GM21825 (cell line): ENCODE data around the gene SPDYE5.
"Not testable (repeated sequence)": the region's sequence is repeated elsewhere in the genome, so short reads cannot be mapped to it uniquely, and the experiment has no call there.

Source experiments
- ATAC-seq: cut with Tn5 transposase; IDR thresholded peaks from one replicate; pipeline ENCODE4 v1.9.1; 2021; ENCODE audit warnings: mild to moderate bottlenecking, moderate library complexity; ENCODE audit not compliant: unreplicated experiment

Gene SPDYE5, protein sequence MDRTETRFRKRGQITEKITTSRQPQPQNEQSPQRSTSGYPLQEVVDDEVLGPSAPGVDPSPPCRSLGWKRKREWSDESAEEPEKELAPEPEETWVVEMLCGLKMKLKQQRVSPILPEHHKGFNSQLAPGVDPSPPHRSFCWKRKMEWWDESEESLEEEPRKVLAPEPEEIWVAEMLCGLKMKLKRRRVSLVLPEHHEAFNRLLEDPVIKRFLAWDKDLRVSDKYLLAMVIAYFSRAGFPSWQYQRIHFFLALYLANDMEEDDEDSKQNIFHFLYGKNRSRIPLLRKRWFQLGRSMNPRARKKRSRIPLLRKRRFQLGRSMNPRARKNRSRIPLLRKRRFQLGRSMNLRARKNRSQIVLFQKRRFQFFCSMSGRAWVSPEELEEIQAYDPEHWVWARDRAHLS

DNA sequence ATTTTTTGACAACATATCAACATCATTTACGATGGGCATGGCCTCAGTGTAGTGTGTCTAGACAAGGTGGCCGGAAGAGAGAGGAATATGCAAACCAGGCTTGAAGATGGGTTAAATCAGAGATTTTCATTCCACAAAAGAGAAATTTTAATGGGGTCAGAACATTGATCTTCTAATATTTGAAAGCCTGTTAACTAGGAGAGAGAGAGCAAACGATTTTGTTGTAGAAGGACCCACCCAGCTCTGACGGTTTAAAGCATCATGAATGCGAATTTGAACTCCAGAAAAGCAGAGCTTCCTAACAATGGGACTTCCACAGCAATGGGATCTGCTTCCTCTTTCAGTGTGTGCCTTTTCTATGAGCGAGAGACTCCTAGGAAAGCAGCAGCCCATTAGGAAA lies at the start of gene SPDYE5:
SPDYE5 (plus strand) TSS at position 301 of the 400 bp plus-strand sequence. CDS start 1,728 bp downstream, outside the sequence.
- not testable (repeated sequence) for ATAC-seq

DNA sequence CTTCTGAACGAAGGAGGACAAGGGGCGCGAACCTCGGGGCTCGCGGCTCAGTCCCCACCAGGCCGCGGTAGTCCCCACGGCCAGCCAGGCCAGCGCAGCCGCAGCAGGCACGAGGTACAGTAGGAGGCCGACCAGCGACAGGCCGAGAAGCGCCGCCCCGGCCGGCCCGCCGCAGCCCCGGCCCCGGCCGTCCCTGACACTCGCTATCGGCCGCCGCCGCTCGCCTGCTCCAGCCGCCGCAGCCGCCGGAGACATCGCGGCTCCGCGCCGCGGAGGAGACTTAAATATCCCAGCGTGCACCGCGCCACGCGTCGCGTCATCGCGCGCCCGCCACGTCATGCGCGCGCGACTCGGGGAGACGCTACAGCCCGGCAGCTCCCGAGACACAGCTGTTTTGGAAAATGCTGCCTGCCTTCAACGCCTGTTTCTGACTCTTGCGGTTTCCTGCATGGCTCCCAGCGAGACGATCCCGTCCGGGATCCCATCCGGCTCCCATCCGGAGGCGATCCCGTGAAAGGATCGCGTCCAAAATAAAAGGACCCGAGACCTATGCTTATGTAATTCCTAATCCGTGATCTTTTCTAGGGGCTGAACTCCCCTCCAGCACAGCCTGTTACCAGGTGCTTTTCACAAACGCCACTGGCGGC lies 49.5 kb upstream of the SPDYE5 start:
- ATAC-seq, result peak; percentile 86

DNA sequence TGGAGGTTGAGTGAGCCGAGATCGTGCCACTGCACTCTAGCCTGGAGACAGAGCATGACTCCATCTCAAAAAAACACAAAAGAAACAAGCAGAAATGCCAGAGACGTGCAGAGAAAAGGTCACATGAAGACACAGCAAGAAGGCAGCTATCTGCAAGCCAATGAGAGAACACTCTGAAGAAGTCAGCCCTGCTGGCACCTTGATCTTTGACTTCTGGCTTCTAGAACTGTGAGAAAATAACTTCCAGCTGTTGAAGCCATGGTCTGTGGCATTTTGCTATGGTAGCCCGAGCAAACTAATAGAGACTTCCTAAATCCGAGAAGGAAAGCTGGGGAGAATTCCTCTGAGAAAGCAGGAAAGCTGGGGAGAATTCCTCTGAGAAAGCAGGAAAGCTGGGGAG lies 42.2 kb upstream of the SPDYE5 start:
- ATAC-seq, result not testable (repeated sequence)

DNA sequence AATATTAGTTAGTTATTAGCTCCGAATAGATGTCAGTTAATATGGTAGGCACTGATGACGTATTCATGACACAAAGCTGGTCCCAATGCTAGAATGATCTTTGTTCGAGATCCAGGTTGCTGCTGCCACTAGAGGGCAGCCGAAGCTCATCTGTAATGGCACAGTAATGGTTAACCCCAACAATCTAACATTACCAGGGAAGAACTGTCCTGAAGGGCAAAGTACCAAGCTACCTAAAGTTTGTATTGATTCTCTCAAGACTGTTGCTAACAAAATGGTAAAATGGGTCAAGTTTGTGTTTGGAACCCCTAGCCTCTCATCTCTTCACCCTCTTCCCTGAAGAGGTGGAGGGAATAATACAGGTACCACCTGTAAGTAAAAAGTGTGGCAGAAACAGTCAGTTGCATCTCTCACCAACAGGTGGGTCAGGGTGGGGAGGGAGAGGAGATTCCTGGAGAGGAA lies 39.6 kb upstream of the SPDYE5 start:
- peak; percentile 94 for ATAC-seq

DNA sequence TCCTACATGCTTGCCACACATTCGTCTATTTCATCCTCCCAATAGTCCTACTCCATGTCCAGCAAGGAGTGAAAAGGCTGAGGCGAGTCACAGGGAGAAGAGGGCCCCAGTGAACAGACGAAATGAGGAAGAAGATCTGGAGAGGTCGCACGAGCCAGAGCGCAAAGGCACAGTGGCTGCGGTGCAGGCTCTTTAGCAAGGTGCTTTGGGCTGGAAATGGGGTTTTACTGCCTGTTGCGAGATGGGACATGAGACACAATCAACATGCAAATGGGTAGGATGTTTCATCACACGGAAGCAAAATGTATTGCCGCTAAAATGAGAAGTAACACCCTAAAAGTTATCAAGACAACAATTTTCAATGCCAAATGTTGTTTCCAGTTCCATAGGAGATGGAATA lies 35.7 kb upstream of the SPDYE5 start:
- ATAC-seq, result not testable (repeated sequence)

DNA sequence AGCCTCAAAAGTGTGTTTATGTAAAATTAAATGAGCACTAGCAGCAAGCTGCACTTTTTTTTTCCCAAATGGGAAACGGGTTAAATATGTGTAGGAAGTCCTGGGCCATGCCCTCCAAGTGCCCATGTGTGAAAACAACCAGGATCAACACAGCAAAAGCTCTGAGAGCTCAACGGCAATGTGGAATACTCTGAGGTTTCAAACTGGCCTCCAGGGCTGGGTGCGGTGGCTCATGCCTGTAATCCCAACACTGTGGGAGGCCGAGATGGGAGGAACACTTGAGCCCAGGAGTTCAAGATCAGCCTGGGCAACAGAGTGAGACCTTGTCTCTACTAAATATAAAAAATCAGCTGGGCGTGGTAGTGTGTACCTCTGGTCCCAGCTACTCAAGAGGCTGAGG lies 34.1 kb upstream of the SPDYE5 start:
- ATAC-seq, result not testable (repeated sequence)

DNA sequence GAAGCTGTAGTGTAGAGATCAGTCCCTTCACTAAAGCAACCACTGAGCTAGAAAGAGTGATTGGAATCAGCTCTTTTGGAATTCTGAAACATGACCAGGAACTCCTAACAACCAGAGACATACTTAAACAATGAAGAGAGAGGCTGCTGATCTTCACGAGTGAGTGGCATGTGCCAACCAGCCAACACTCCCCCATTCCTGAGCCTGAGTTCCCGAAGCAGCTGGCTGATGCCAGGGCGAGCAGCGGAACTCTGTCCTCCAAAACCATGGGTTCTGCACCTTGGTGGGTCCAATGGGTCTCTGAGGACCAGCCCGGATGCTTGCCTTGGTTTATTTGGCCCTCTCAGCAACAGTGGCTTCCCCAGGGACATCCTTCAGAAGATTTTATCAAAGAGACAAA lies 31.6 kb upstream of the SPDYE5 start:
- ATAC-seq, result not testable (repeated sequence)

DNA sequence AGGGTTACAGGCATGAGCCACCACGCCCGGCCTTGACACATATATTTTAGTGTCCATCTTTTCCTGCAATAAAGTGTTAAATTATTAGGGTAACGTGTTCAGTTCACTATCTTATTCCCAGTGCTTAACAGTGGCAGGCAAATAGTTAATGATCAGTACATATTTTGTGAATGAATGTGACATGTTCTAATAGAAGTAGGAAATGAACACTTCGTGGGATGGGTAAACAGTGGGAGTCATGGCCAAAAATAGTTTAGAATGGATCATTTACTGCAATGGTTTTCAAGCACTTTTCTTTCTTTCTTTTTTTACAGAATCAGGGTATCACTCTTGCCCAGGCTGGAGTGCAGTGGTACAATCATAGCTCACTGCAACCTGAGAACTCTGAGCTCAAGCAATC lies 22.0 kb upstream of the SPDYE5 start:
- not testable (repeated sequence) for ATAC-seq

DNA sequence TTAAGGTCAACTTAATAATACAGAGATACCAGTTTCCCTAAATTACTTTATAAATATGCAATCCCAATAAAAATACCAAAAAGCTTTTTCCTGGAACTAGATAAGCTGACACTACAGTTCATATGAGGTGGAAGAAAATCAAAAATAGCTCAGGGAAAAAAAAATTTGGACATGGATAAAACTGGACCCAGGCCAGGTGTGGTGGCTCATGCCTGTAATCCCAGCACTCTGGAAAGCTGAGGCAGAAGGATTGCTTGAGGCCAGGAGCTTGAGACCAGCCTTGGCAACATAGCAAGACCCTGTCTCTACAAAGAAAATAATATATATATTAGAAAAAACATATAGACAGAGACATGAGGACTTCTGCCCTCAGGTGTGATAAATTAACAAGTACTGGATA lies 14.7 kb upstream of the SPDYE5 start:
- ATAC-seq, result not testable (repeated sequence)

DNA sequence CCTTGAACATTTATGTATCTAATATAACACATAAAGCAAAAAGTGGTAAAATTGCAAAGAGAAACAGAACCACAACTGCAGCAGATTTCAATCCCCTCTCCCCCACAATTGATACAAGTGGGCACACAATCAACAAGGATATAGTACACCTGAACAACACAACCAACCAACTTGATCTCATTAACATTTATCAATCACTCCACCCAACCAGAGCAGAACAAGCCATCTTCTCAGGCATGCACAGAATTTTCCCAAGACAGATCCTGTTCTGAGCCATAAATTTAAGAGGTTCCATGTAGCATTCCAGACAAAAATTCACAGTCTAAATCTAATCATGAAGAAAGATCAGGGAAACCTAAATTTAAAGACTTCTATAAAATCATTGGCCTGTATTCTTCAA lies 11.8 kb upstream of the SPDYE5 start:
- ATAC-seq, result not testable (repeated sequence)

DNA sequence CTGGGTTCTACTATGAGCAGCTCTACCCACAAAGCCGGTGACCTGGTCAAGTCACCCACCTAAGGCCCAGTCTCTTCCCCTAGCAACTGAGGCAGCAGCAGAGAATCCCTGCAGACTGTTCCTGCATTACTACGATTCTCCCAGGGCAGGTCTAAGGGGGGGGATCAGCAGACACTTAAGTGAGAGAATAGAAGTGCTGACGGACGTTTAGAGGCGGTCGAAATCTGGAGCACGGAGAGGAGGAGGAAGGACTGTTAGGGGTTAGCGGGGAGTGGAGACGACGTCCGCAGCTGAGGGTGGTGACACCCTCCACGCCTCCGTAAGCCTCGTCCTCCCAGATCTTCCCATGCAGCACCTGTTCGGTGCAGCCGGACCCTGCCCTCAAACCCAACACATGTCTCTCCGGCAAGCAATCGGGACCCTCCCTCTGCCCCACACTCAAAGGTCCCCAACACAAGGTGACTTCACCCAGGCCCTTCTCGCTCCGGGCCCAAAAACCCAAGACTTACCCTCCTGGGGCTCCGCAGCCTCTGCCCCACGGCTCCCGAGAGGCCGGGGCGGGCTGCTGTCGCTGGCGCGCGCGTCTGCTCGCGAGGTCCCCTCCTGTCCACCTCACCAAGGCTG lies 6.7 kb upstream of the SPDYE5 start:
- peak; percentile 7 for ATAC-seq

DNA sequence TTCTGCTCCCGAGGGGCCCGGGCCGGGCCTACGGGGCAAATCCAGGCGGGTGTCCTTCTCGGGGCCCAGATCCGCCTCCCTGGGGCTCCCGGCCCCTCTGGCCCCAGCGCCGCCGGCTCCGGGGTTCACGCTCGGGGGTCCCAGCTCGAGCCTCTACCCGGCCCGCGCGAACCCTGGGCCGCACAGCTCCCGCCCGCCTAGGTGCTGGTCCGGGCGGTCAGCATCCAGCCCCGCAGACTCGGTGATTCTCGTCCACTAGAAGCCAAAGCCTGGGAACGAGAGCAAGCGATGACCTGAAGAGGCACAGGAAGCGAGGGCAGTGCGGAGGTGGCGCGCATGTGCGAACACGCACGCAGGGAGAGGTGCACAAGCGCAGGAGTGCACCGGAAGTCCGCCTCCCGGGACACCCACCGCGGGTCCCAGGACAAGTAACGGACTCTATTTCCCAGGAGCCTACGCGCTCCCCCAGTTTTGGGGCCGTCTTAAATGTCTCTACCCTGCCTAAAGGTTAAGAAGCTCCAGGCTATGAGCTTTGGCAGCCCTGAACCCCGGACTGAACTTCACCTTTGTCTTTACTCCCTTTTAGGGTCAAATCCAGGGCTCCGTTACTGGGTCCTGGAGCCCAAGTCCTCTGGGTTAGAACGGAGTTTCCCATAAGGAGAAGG lies 6.0 kb upstream of the SPDYE5 start, which contains the start of gene POM121C:
POM121C (minus strand) TSS at position 321 of the 665 bp plus-strand sequence. CDS start 44,803 bp downstream, outside the sequence.
- peak; percentile 100 for ATAC-seq

DNA sequence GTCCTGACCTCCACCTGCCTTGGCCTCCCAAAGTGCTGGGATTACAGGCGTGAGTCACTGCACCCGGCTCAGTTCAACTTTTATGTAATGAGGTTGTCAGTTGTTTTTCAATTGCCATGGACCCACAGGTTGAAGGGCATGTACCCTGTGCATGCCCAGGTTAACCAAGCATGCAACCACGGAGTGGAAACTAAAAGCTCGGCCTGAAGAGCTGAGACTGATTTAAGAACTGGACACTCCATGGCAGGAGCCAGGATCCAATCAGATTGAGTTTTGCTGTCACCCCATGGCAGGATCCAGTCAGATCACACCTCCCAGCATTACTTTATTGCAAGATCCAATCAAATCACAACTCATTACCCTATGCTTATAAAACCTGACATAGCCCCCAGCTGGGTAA lies 16.9 kb downstream of the SPDYE5 start:
- ATAC-seq, result not testable (repeated sequence)

DNA sequence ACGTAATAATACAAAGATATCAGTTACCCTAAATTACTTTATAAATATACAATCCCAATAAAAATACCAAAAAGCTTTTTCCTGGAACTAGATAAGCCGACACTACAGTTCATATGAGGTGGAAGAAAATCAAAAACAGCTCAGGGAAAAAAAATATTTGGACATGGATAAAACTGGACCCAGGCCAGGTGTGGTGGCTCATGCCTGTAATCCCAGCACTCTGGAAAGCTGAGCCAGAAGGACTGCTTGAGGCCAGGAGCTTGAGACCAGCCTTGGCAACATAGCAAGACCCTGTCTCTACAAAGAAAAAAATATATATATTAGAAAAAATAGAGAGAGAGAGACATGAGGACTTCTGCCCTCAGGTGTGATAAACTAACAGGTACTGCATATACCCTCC lies 26.7 kb downstream of the SPDYE5 start:
- not testable (repeated sequence) for ATAC-seq

DNA sequence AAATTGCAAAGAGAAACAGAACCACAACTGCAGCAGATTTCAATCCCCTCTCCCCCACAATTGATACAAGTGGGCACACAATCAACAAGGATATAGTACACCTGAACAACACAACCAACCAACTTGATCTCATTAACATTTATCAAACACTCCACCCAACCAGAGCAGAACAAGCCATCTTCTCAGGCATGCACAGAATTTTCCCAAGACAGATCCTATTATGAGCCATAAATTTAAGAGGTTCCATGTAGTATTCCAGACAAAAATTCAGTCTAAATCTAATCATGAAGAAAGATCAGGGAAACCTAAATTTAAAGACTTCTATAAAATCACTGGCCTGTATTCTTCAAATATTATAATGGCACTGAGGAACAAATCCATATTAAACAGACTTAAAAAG lies 29.6 kb downstream of the SPDYE5 start:
- ATAC-seq, result not testable (repeated sequence)

DNA sequence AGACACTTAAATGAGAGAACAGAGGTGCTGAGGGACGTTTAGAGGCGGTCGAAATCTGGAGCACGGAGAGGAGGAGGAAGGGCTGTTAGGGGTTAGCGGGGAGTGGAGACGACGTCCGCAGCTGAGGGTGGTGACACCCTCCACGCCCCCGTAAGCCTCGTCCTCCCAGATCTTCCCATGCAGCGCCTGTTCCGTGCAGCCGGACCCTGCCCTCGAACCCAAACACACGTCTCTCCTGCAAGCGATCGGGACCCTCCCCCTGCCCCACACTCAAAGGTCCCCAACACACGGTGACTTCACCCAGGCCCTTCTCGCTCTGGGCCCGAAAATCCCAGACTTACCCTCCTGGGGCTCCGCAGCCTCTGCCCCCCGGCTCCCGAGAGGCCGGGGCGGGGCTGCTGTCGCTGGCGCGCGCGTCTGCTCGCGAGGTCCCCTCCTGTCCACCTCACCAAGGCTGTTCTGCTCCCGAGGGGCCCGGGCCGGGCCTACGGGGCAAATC lies 35.2 kb downstream of the SPDYE5 start:
- ATAC-seq, result not testable (repeated sequence)

DNA sequence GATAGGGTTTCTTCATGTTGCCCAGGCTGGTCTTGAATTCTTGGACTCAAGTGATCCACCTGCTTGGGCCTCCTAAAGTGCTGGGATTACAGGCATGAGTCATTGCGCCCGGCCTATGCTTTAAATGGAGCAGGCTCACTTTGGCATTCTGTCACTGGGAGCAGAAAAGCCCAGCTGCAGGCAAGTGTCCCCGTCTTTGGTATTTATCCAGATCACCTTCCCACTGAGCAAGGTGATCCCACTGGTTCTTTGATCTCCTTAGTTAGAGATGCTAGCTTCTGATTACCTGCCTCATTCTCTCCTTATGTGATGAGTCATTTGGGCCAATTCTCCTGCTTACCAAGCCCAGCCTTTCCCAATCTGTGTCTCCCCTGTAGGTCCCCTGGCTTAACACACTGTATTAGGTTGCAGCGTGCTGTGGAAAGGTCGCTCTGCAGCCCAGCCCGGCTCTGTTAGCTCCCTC lies 39.3 kb downstream of the SPDYE5 start:
- no peak for ATAC-seq

DNA sequence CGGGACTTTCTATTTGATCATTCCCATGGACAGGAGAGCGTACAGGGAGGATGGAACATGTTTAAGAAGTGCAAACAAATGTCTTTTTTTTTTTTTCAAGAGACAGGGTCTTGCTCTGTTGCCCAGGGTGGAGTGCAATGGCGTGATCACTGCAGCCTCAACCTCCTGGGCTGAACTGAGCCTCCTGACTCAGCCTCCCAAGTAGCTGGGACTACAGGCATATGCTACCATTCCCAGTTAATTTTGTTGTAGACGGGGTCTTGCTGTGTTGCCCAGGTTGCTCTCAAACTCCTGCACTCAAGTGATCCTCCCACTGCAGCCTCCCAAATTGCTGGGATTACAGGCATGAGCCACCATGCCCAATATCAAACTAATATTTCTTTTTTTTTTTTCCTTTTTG lies 40.5 kb downstream of the SPDYE5 start:
- no peak for ATAC-seq

DNA sequence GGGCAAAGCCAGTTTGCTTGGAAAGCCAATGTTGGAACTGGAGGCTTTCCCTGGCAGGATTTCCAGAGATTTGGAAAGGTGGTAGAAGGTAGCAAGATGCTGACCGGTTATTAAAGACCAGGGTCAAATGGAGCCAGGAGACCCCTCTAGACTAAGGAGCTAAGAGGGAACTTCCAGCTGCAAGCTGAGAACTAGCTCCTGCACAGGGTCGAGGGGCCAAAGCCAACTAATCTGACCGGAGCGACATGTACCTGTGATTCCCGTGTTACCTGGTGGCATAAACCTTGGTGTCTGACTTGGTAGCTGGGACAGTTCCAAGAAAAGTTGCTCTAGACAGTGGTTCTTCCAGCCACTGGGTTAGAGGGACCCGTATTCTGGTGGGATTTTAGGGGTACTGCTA lies 41.8 kb downstream of the SPDYE5 start:
- ATAC-seq, result no peak

DNA sequence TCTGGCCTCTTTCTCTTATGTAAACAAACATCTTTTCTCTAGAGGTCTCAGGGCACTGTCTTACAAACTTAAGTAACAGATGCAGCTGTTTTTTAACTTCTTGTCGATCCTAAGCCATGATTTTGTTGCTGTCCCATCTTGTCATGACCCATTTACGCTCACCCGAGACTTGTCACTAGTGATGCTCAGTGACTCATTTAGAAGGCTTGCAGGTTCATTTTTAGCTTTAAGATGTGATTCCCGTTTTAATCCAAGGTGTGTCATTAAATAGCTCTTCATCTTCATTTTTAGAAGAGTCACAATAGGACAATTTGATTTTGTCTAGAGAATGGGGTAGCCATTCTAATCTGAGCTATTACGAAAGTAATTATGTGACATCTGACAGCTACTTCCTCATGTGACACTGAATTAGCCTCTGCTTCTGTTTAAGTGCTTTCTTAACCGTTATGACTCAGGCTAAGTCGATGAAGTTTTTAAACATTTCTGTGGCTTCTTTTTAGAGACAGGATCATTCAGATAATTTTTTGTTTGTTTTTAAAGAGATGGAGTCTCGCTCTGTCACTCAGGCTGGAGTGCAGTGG lies 42.7 kb downstream of the SPDYE5 start:
- peak; percentile 50 for ATAC-seq
